Measurements from ENCODE around the gene R3HCC1L. TPM values are rescaled to one million over a fixed set of nuclear protein-coding genes. Genes with fewer than 3 reads are reported as not detected.

The R3HCC1L gene
- total RNA-seq, 1 donor from 2014 or later: 18.4 TPM

DNA sequence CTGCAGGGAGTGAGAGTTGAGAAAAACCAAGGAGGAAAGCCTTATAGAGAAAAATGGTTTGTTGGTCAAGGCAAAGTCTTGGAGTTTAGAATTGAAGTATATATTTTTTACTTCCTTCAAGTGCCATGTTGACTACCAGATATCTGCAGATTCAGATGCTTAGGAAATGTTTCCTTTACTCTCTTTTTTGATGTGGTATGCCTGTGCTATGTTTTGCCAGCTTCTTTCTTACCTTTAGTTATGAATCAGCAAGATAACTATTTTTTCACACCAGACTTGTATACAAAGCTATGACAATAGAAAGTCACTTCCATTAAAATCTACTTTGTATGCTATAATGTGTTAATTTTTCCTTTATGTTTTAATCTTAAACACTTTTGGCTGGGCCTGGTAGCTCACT lies 3.6 kb downstream of the R3HCC1L start:
- Mint-ChIP-seq H3K36me3 (ENCODE audit: low read depth) (peaks cover 2% of the 10 kb centered on the region), H3K4me3 (peak overlapping the region; percentile 28), H3K27me3 (ENCODE audit: low read depth) (no peaks in the 10 kb centered on the region), H3K27ac (ENCODE audit: unreplicated experiment) (no peak overlapping the region), H3K4me1 (peaks cover 18% of the 10 kb centered on the region), H3K9me3 (peaks cover 3% of the 10 kb centered on the region)
- TF ChIP-seq, protein P1, sequence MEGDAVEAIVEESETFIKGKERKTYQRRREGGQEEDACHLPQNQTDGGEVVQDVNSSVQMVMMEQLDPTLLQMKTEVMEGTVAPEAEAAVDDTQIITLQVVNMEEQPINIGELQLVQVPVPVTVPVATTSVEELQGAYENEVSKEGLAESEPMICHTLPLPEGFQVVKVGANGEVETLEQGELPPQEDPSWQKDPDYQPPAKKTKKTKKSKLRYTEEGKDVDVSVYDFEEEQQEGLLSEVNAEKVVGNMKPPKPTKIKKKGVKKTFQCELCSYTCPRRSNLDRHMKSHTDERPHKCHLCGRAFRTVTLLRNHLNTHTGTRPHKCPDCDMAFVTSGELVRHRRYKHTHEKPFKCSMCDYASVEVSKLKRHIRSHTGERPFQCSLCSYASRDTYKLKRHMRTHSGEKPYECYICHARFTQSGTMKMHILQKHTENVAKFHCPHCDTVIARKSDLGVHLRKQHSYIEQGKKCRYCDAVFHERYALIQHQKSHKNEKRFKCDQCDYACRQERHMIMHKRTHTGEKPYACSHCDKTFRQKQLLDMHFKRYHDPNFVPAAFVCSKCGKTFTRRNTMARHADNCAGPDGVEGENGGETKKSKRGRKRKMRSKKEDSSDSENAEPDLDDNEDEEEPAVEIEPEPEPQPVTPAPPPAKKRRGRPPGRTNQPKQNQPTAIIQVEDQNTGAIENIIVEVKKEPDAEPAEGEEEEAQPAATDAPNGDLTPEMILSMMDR (conservative IDR thresholded peaks at IDR 0.05): no peak
- no peak for DNase-seq (ENCODE audit: low read depth, low spot score)

DNA sequence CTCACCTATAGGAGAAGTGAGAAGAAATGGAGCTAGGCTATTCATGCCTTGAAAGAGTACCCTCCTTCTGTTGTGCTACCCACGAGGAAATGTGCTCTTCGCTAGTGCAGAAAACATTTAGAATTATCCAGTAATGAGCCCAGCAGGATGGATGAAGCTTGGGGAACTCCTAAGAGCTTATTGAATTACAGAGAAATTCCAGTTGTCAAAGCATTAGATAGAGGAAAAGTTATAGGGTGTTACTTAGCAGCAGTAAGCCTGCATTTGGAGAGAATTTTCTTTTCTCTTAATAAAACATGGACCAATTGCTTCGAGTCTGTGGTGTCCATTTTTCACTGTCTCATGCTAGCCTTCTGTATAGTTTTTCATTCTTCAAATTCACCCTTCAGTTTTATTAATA lies 5.0 kb downstream of the R3HCC1L start:
- Mint-ChIP-seq H3K4me1 (peaks cover 13% of the 10 kb centered on the region), H3K27me3 (ENCODE audit: low read depth) (no peaks in the 10 kb centered on the region), H3K36me3 (ENCODE audit: low read depth) (no peaks in the 10 kb centered on the region), H3K4me3 (no peak overlapping the region), H3K27ac (ENCODE audit: unreplicated experiment) (no peak overlapping the region), H3K9me3 (no peaks in the 10 kb centered on the region)
- TF ChIP-seq, protein P1 (conservative IDR thresholded peaks at IDR 0.05): no peak
- no peak for DNase-seq (ENCODE audit: low read depth, low spot score)

DNA sequence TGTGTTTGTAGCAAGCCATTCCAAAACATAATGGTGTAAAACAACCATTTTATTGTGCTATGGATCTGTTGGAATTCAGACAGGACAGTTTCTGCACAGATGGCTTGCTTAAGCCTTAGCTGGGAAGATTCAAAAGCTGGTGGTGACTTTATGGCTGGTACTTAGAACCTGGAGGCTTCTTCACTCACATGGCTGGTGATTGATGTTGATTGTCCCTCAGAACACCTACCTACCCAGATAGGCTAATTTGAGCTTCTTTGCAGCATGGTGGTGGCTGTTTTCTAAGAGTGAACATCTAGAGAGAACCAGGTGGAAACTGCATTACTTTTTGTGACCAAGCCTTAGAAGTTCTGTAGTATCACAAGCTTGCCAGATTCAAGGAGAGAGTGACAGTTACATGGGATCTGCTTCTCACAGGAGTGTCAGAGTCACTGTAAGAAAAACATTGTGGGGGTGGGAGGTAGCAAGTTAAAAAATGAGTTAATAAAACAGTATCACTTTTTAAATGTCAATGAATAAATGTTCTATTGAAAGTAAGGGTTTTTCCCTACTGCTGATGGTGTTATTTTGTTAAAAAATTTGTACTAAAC lies 7.1 kb downstream of the R3HCC1L start:
- Mint-ChIP-seq H3K9me3 (no peaks in the 10 kb centered on the region), H3K4me1 (no peaks in the 10 kb centered on the region), H3K27me3 (ENCODE audit: low read depth) (no peaks in the 10 kb centered on the region), H3K4me3 (no peak overlapping the region), H3K27ac (ENCODE audit: unreplicated experiment) (no peak overlapping the region), H3K36me3 (ENCODE audit: low read depth) (peaks cover 8% of the 10 kb centered on the region)
- TF ChIP-seq, protein P1 (conservative IDR thresholded peaks at IDR 0.05): no peak
- no peak for DNase-seq (ENCODE audit: low read depth, low spot score)

DNA sequence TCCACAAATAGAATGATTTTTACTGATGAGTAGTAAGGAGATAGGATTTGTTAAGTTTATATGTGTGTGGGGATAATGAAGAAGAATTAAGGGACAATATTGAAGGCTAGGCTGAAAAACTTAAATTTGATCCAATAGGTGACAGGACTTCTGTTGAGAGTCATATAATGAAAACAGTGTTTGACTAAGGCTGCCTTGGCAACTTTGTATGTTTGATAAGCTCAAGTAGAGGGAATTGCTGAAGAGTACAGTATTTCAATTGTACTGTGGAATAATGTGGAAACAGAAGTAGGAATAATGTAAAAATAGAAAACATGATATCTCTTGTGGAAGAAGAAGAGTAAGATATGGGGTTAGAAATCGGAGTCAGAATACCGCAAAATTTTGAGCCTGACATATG lies 10.5 kb downstream of the R3HCC1L start:
- peaks cover 38% of the 10 kb centered on the region for H3K36me3 Mint-ChIP-seq (ENCODE audit: low read depth)
- no peak overlapping the region for H3K4me3 Mint-ChIP-seq
- TF ChIP-seq, protein P1 (conservative IDR thresholded peaks at IDR 0.05): no peak
- H3K27me3 Mint-ChIP-seq (ENCODE audit: low read depth): no peaks in the 10 kb centered on the region
- H3K27ac Mint-ChIP-seq (ENCODE audit: unreplicated experiment): no peak overlapping the region
- no peak for DNase-seq (ENCODE audit: low read depth, low spot score)
- no peaks in the 10 kb centered on the region for H3K4me1 Mint-ChIP-seq
- peaks cover 17% of the 10 kb centered on the region for H3K9me3 Mint-ChIP-seq

DNA sequence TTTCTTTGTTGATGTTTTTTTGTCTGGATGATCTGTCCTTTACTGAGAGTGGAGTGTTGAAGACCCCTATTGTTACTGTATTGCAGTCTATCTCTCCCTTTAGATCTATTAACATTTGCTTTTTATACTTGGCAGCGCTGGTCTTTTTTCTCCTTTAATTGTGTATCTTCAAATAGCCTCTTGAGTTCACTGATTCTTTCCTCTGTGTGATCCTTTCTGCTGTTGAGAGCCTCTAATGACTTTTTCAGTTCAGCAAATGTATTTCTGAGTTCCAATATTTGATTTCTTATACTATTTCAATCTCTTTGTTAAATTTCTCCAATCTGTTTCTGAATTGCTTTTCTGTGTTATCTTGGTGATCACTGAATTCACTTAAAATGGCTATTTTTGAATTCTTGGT lies 15.4 kb downstream of the R3HCC1L start:
- peaks cover 29% of the 10 kb centered on the region for H3K9me3 Mint-ChIP-seq
- no peak overlapping the region for H3K27ac Mint-ChIP-seq (ENCODE audit: unreplicated experiment)
- no peak overlapping the region for H3K4me3 Mint-ChIP-seq
- H3K36me3 Mint-ChIP-seq (ENCODE audit: low read depth): peaks cover 60% of the 10 kb centered on the region
- peaks cover 20% of the 10 kb centered on the region for H3K4me1 Mint-ChIP-seq
- no peaks in the 10 kb centered on the region for H3K27me3 Mint-ChIP-seq (ENCODE audit: low read depth)
- TF ChIP-seq, protein P1 (conservative IDR thresholded peaks at IDR 0.05): no peak
- no peak for DNase-seq (ENCODE audit: low read depth, low spot score)
